K562 (cell line): ENCODE results near the gene PHF10. TPM values are rescaled to one million over a fixed set of nuclear protein-coding genes. Genes with fewer than 3 reads are reported as not detected.

ENCODE experiments used
- ATAC-seq: fragments of 200-7000 bp; cut with Tn5 transposase; 3 replicates; pipeline ENCODE4 v1.9.1; 2020; ENCODE audit warnings: moderate library complexity
- BruUV-seq: library from RNA; stranded (reverse); fragments of 400-500 nt; replicated peaks from 2 replicates; lab custom pipeline; 2021; lab: Mats Ljungman, UMichigan
- CTCF ChIA-PET: fragments of 300-600 bp; formaldehyde crosslinking; extraction: SDS; loops from one replicate; lab custom pipeline; 2021; ENCODE audit warnings: low intra/inter-chr PET ratio; lab: Yijun Ruan, JAX
- POLR2A ChIA-PET: fragments of 300-600, 350-650 bp; sonication (Branson Sonifier 250); formaldehyde crosslinking; extraction: SDS; loops from one replicate; lab custom pipeline; 2021; ENCODE audit warnings: antibody characterized with exemption, inconsistent platforms; lab: Yijun Ruan, JAX
- DNase-seq, 4 experiments: peaks; one replicate each; pipeline versions ENCODE4 v3.0.0 to v3.0.0-alpha.2; 2011 to 2018; ENCODE audit warnings: low spot score in 3 of 4, mixed read lengths in 3 of 4; ENCODE audit errors: extremely low read depth in 1 of 4
- FAIRE-seq: peaks from 2 replicates; lab custom pipeline; 2011; peaks lifted over from hg19 to GRCh38; lab: Jason Lieb, UNC
- H2AFZ ChIP-seq: 2 replicates; pipeline ENCODE4 v1.6.0; 2011; ENCODE audit warnings: low read depth, low read length, control low read depth, inconsistent platforms
- H3K27ac ChIP-seq: fragments of 200-600 bp; 3 replicates; pipeline ENCODE4 v1.8.0; 2011; ENCODE audit warnings: low read depth, mild to moderate bottlenecking, control low read depth, inconsistent platforms, low read length, moderate library complexity, mixed read lengths; ENCODE audit errors: extremely low read depth
- H3K27me3 ChIP-seq, 2 experiments: fragments of 300-600 bp in 1 of 2; 2 replicates in 1 of 2; 3 replicates in 1 of 2; pipeline versions ENCODE4 v1.6.0 to v1.8.0; 2011; ENCODE audit warnings: inconsistent platforms in 2 of 2, low read length in 2 of 2, mild to moderate bottlenecking in 1 of 2, mixed read lengths in 1 of 2, moderate library complexity in 1 of 2; ENCODE audit not compliant: control insufficient read depth in 2 of 2, insufficient read depth in 2 of 2
- H3K36me3 ChIP-seq: fragments of 300-600 bp; 3 replicates; pipeline ENCODE4 v1.8.0; 2011; ENCODE audit warnings: mild to moderate bottlenecking, low read length, inconsistent platforms; ENCODE audit not compliant: control insufficient read depth, insufficient read depth
- H3K4me1 ChIP-seq, 2 experiments: fragments of 200-600 bp in 1 of 2; replicated peaks in 1 of 2; 2 replicates in 1 of 2; 3 replicates in 1 of 2; pipeline versions ENCODE4 v1.5.1 to v1.8.0; 2011; ENCODE audit warnings: inconsistent platforms in 2 of 2, low read length in 2 of 2, mild to moderate bottlenecking in 1 of 2, mixed read lengths in 1 of 2, moderate library complexity in 1 of 2; ENCODE audit not compliant: control insufficient read depth in 2 of 2, insufficient read depth in 2 of 2
- H3K4me2 ChIP-seq: 2 replicates; pipeline ENCODE4 v1.6.1; 2011; ENCODE audit warnings: low read length, control low read depth, inconsistent platforms, mixed read lengths; ENCODE audit not compliant: insufficient read depth
- H3K4me3 ChIP-seq: fragments of 200-600 bp; sonication (generic), shearing (Covaris generic); 2 replicates; pipeline ENCODE4 v1.5.1; 2016; ENCODE audit warnings: control low read depth, inconsistent platforms
- H3K79me2 ChIP-seq: fragments of 200-600 bp; 3 replicates; pipeline ENCODE4 v1.8.0; 2011; ENCODE audit warnings: low read length, inconsistent platforms; ENCODE audit not compliant: control insufficient read depth, insufficient read depth
- H3K9ac ChIP-seq, 2 experiments: 2 replicates each; pipeline versions ENCODE4 v1.6.0 to v1.6.1; 2011; ENCODE audit warnings: low read depth in 2 of 2, low read length in 2 of 2, control low read depth in 1 of 2, inconsistent platforms in 1 of 2, mild to moderate bottlenecking in 1 of 2, mixed read lengths in 1 of 2; ENCODE audit not compliant: insufficient read depth in 1 of 2
- H3K9me1 ChIP-seq: one replicate; pipeline ENCODE4 v1.6.0; 2011; ENCODE audit warnings: inconsistent platforms, mild to moderate bottlenecking, low read length, moderate library complexity; ENCODE audit not compliant: control insufficient read depth, insufficient read depth
- H3K9me3 ChIP-seq: replicated peaks from 2 replicates; pipeline ENCODE4 v1.5.1; 2011; ENCODE audit warnings: low read depth, low read length, inconsistent platforms; ENCODE audit not compliant: control insufficient read depth, insufficient read depth
- H4K20me1 ChIP-seq: replicated peaks from 2 replicates; pipeline ENCODE4 v1.6.1; 2011; ENCODE audit warnings: low read length, inconsistent platforms, mixed read lengths; ENCODE audit not compliant: control insufficient read depth, insufficient read depth
- E2F3 ChIP-seq: fragments of 250-450 bp; sonication (Bioruptor Pico); IDR thresholded peaks from 2 replicates; pipeline ENCODE4 v1.4.0; 2020; ENCODE audit warnings: mild to moderate bottlenecking
- KLF1 ChIP-seq: fragments of 450-650 bp; IDR thresholded peaks from 2 replicates; pipeline ENCODE4 v1.6.1; 2016; ENCODE audit warnings: missing genetic modification characterization, missing compliant biosample characterization
- POLR2G ChIP-seq: fragments of 200-400 bp; formaldehyde crosslinking; IDR thresholded peaks from 2 replicates; pipeline ENCODE4 v1.6.1; 2017; ENCODE audit warnings: low read depth, mild to moderate bottlenecking, antibody characterized with exemption, low read length, moderate library complexity
- SAP30 ChIP-seq: fragments of 200-600 bp; sonication (generic); IDR thresholded peaks from 2 replicates; pipeline ENCODE4 v1.6.1; 2012; ENCODE audit warnings: borderline replicate concordance, low read depth, mild to moderate bottlenecking, moderate library complexity, low read length, control low read depth, inconsistent platforms; ENCODE audit not compliant: insufficient read depth, poor library complexity, severe bottlenecking
- ZBTB40 ChIP-seq, 2 experiments: fragments of 450-650 bp in 1 of 2; sonication (generic) in 1 of 2; formaldehyde crosslinking in 1 of 2; IDR thresholded peaks; 2 replicates each; pipeline versions ENCODE4 v1.7.1 to v1.9.0; 2016 to 2022; ENCODE audit warnings: inconsistent platforms in 1 of 2, mild to moderate bottlenecking in 1 of 2, missing genetic modification reagents in 1 of 2
- ZNF239 ChIP-seq: fragments of 250-450 bp; sonication (Bioruptor Pico); IDR thresholded peaks from 2 replicates; pipeline ENCODE4 v1.4.0; 2020; ENCODE audit warnings: mild to moderate bottlenecking
- WGBS: fragments of 100-300 bp; shearing (Covaris generic); methylation state at CpG from one replicate; pipeline ENCODE4 v1.1.6; 2016; ENCODE audit warnings: low coverage, mixed read lengths; ENCODE audit not compliant: insufficient coverage; ENCODE audit errors: missing lambda C conversion rate; 5-methylcytosine and 5-hydroxymethylcytosine counted together
- in situ Hi-C: fragments of 300-500 bp; cut with MboI; formaldehyde crosslinking; loops from 4 replicates; pipeline ENCODE4 v1.15.0; 2018; ENCODE audit warnings: inconsistent platforms, mixed read lengths
- intact Hi-C: fragments of 100-400 bp; cut with micrococcal nuclease; formaldehyde crosslinking; loops from 2 replicates; pipeline ENCODE4 v1.14.2; 2022
- polyA plus RNA-seq, 8 experiments: library from polyadenylated mRNA; depleted of rRNA in 4 of 8; stranded (reverse) in 5 of 8; unstranded in 3 of 8; fragments of >200 nt; fragmentation: Nextera tagmentation in 2 of 8; fragmentation: Illumina TruSeq in 1 of 8; extraction: Ambion mirVana in 2 of 8; extraction: Trizol in 1 of 8; gene quantifications; 2 replicates each; pipeline versions ENCODE4 v1.2.1 to v1.2.3, GENCODE V29; 2011 to 2014; ENCODE audit warnings: inconsistent platforms in 1 of 8, missing spikeins in 1 of 8
- total RNA-seq, 7 experiments: library from RNA; depleted of rRNA in 6 of 7; stranded (reverse); fragments of >200 nt in 6 of 7; fragmentation: Illumina TruSeq in 2 of 7; extraction: Trizol in 2 of 7; gene quantifications; 2 replicates each; pipeline versions ENCODE4 v1.2.1 to v1.2.3, GENCODE V29; 2011 to 2021; ENCODE audit warnings: low replicate concordance in 1 of 7

Gene PHF10
- total and polyA plus RNA-seq, 9 of the 15 experiments (the other 6 are each of a cell fraction or from before 2014, with no cell fraction given) = 23.9 to 88.9 (median 46.0) TPM

- Histone ChIP-seq H3K4me3 (no peak overlapping the region), H3K79me2 (no peaks in the 10 kb centered on the region), H3K9ac (no peak overlapping the region), H2AFZ (no peak overlapping the region), H3K36me3 (peaks cover 25% of the 10 kb centered on the region; the same call in 2 of the 3 replicates), H3K4me2 (no peak overlapping the region), H3K4me1 (no peaks in the 10 kb centered on the region), H3K27me3 (no peaks in the 10 kb centered on the region), H3K9me1 (no peaks in the 10 kb centered on the region), H4K20me1 (no peaks in the 10 kb centered on the region), H3K27ac (no peak overlapping the region), H3K9me3 (no peaks in the 10 kb centered on the region)
- no TSS peak for BruUV-seq
- POLR2A ChIA-PET = interaction anchor here (1.3 kb wide), 1 partner anchor 16 kb away, joined by 3 read pairs; no protein-coding TSS in a partner anchor
- 61% methylated on average over 1 of the region's 1 CpG for WGBS
- CTCF ChIA-PET = no interaction called here
- intact Hi-C loops (no loop called here), in situ Hi-C loops (no loop called here)
- DNase-seq = no peak
- ATAC-seq = no peak
- no peak for FAIRE-seq
- TF ChIP-seq KLF1 (tag) = no peak
- no peak for TF ChIP-seq ZNF239 (CRISPR knock-in tag)
These were observed 47.2 kb downstream of the PHF10 start for GRCh38 chr6:169677096-169677495.

DNA sequence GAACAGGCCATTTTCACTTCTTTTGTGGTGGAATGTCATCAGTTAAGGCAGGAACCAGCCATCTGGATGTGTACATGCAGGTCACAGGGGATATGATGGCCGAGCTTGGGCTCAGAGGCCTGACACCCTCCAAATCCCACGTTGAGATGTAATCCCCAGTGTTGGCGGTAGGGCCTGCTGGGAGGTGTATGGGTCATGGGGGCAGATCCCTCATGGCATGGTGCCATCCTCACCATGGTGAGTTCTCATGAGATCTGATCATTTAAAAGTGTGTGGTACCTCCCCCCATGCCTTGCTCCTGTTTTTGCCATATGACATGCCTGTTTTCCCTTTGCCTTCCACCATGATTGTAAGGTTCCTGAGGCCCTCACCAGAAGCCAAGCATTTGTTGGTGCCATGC is 49.3 kb downstream of the PHF10 start:
- H3K27me3 ChIP-seq = no peaks in the 10 kb centered on the region
- POLR2A ChIA-PET = interaction anchor here (0.6 kb wide), 1 partner anchor 414 kb away, joined by 3 read pairs; no protein-coding TSS in a partner anchor
- WGBS = 89% methylated on average over 3 of the region's 3 CpGs
- H3K4me1 ChIP-seq = no peaks in the 10 kb centered on the region
- no peaks in the 10 kb centered on the region for H4K20me1 ChIP-seq
- no peaks in the 10 kb centered on the region for H3K9me1 ChIP-seq
- no peak overlapping the region for H3K4me3 ChIP-seq
- H2AFZ ChIP-seq = no peak overlapping the region
- intact Hi-C loops = no loop called here
- DNase-seq = no peak
- no peak for FAIRE-seq
- H3K4me2 ChIP-seq = no peak overlapping the region
- H3K9me3 ChIP-seq = no peaks in the 10 kb centered on the region
- no peaks in the 10 kb centered on the region for H3K79me2 ChIP-seq
- no peak for ATAC-seq
- H3K27ac ChIP-seq = no peak overlapping the region
- H3K9ac ChIP-seq = no peak overlapping the region
- in situ Hi-C loops = no loop called here
- CTCF ChIA-PET = no interaction called here
- BruUV-seq = no TSS peak
- H3K36me3 ChIP-seq = peaks cover 39% of the 10 kb centered on the region
- TF ChIP-seq E2F3 (CRISPR knock-in tag) (no peak), POLR2G (no peak), ZBTB40 (IDR thresholded peaks at IDR 0.05) (no peak), ZBTB40 (CRISPR knock-in tag; IDR thresholded peaks at IDR 0.05) (no peak), SAP30 (no peak)
